Pons (tissue), 1 donor: ENCODE measurements around the gene PANK3.
"Not testable (repeated sequence)": the region's sequence is repeated elsewhere in the genome, so short reads cannot be mapped to it uniquely, and the experiment has no call there.

Source experiments
- DNase-seq: peaks from one replicate; pipeline ENCODE4 v3.0.0-alpha.2; 2016; ENCODE audit warnings: low spot score

The PANK3 gene

DNA sequence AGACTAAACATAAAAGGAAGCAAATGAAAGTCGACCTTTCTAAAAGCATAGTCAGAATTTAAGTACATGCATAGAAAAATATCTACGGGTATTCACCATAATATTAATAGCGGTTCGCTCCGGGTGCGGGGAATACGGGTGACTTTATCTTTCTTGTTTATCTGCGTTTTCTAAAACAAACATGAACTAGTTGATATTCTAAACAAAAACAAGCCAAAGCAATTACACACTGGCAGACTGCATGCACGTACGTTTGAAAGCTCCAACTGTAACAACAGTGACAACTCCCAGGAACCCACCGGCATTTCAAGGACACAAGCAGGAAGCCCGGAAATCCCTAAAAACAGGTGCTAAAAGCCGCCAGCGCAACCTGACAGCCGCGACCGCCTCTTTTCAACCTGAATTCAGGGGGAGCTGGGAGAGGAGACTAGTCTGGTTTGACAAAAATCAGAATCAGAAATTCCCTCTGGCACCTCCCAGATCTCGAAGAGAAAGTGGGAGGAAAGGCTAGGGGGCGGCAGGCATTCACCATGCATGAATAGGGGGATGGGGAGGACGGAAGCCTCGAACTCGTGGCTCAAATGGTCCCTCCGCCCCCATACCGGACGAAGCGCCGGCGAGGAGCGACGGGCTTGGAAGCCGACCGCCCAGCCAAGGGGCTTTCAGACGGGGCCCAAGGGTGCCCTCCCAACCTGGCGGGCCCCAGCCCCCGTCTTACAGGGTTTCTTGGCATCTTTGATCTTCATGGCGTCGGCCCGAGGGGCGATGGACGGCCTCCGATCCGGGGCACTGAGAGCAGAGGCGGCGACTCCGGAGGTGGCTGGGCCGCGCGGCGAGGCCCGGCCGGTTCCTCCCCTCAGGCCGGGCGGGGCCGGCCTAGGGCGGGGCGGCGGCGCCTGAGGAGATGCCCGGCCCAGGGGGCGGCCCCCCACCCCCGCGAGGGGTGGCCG lies at the start of gene PANK3:
Gene PANK3 (minus strand): TSS at position 831 of the 950 bp plus-strand sequence. CDS start 85 bp downstream, at position 746.
- no peak for DNase-seq

DNA sequence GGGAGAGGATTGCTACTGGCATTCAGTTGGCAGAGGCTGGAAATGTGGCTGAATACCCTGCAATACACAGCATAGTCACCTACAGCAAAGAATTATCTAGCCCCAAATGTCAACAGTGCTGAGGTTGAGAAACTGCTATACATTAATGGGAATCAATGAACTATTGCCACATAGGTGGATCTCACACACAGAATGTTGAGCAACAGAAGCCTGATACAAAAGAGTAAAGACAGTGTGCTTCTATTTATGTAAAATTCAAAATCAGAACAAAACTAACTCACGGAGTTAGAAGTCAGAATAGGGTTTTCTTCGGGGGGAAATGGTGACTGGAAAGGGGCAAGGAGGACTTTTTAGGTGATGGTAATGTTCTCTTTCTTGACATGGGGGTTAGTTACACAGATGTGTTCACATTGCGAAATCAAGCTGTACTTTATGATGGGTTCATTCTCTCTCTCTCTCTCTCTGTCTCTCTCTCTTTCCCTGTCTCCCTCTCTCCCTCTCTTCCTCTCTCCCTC lies 45.7 kb upstream of the PANK3 start:
- no peak for DNase-seq

- no peak for DNase-seq
These were observed 41.6 kb upstream of the PANK3 start for GRCh38 chr5:168620807-168621206.

DNA sequence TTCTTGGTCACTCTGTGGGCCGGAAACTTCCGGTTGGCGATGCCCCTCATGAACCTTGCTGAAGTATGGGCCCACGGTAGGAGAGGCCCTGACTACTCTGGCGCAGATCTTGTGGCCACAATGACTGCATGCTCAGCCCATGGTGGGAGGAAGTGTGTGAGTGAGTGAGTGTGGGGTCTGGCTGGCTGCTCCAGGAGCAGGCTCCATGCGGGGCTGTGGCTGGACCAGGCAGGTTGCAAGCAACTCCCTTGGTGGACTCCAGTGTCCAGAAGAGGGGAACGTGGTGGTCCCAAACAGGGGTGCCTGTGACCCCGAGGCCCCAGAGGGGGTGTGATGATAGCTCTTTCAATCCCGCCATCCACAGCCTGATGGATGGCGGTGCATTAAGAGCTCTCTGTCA lies 35.5 kb upstream of the PANK3 start:
- DNase-seq, result no peak

GRCh38 chr5:168613996-168614395 lies 34.8 kb upstream of the PANK3 start:
- DNase-seq, result no peak

GRCh38 chr5:168613396-168613795 lies 34.2 kb upstream of the PANK3 start:
- DNase-seq, result no peak

DNA sequence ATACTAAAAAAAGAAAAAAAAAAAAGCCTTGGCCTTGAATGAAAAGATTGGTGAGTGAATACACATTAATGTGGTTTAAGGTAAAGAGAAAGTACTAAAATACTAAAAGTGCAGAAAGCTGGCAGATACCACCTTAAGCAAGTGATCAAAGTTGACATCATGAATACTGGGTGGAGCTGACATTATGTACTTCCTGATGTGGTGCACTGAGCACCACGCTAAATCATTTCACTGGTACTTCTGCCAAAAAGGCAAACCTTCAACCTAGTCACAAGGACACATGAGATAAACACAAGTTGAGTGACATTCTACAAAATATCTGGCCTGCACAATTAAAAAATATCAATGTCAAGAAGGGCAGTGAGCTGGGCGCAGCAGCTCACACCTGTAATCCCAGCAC lies 33.8 kb upstream of the PANK3 start:
- DNase-seq, result no peak

DNA sequence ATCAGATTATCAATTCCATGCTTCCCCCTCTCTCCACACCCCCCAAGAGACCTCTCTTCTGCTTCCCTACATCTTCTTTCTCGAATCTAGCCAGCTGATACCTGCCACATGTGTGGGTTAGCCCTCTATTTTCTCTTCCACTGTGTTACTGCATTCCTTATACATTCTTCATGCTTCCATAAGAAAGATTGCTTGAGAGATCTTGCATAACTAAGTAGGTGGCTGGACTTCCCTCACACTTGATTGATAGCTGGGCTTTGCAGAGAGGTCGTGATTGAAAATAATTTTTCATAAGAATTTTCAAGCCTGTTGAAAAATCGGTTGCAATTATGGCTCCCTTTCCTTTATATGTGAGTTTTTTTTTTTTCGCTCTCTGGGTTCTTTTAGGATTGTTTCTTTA lies 33.0 kb upstream of the PANK3 start:
- no peak for DNase-seq

- DNase-seq, result no peak
These were observed 32.0 kb upstream of the PANK3 start for GRCh38 chr5:168611165-168611564.

GRCh38 chr5:168609806-168610482 lies 30.8 kb upstream of the PANK3 start:
- DNase-seq, result no peak

GRCh38 chr5:168608821-168609220 lies 29.7 kb upstream of the PANK3 start:
- DNase-seq, result no peak

DNA sequence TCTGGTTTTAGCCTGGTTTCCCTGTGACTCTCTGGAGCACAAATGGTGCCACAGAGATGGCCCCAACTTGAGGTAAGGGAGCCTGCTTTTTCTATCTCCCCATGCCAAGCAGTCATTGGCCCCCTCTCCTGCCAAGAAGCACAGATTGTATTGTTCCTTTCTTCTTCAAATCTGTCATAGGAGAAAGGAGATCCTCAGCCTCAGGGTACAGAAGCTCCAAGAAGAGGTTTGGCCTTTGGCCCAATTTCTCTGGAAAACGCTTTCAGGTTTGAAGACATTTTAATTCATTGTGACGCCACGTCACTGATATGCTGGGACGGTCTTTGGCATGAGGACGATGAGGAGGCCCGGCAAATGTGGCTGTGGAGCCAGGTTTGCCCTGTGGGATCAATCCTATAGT lies 29.2 kb upstream of the PANK3 start:
- DNase-seq, result no peak

DNA sequence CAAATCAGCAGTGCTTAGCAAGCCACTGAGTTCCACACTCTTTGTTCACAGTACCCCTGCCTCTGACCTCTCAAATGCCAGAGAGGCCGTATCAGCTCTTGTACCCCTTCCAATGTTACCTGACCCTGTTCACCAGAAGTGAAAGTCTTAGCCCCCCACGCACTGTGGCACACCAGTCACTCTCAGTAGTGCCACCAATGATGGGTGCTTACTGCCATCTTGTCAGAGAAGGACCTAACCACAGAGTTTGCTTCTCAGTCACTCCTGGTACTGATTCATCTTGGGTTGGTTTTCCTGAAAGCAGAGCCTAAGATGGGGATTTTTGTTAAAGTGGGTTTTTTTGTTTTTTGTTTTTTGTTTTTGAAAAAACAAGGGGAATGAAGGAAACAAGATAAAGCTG lies 28.8 kb upstream of the PANK3 start:
- DNase-seq, result no peak

DNA sequence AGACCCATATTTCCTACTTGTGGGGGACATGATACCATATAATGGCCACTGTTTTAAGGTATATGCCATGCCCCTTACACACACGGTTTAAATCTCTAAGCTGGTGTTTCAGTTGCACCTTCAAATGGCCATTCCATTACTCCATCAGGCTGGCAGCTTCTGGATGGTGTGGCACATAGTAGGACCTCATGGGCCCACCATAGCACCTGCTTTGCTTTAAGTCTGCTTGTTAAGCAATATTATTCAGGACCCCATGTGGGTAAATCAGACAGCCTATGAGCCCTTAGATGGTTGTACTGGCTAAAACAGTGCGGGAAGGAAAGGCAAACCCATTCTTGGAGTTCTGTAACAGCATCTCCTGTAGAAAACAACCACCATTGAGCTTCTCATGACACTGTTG lies 27.4 kb upstream of the PANK3 start:
- DNase-seq, result no peak

DNA sequence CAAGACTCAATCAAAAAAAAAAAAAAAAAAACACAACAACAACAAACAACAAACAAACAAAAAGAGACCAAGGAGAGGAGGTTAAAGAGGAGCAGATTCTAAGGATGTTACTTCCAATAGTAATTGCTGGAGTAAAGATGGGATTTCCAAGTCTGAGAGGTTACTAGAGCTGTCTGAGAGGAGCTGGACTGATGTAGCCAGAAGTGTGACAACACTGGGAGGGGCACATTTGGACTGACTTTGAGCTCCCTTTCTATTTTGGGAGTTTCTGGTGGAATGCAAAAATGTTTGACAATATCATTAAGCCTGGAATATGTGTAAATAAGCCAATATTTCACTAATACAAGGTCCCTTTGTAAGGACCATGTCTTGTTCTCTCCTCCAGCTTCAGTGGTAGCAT lies 25.3 kb upstream of the PANK3 start:
- DNase-seq, result no peak

DNA sequence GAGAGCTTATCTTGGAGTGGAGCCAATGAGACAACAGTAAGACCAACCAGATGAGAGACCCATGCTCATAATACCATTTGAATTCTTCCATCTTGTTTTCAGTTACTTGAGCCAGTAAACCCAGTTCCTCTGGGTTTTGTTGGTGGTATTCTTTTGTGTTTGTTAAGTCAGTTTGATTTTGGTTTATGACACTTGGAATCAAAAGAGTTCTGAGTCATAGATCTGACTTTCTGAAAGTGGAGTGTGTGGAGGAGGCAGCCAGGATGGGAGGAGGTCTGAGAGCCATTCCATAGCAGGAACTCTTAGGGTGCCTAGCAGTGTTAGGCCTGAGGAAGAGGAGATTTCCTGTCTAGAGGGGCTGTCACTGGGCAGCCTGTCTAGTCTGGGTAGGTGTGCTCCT lies 24.6 kb upstream of the PANK3 start:
- DNase-seq, result no peak

GRCh38 chr5:168602517-168602916 lies 23.3 kb upstream of the PANK3 start:
- no peak for DNase-seq

GRCh38 chr5:168601972-168602371 lies 22.8 kb upstream of the PANK3 start:
- no peak for DNase-seq

DNA sequence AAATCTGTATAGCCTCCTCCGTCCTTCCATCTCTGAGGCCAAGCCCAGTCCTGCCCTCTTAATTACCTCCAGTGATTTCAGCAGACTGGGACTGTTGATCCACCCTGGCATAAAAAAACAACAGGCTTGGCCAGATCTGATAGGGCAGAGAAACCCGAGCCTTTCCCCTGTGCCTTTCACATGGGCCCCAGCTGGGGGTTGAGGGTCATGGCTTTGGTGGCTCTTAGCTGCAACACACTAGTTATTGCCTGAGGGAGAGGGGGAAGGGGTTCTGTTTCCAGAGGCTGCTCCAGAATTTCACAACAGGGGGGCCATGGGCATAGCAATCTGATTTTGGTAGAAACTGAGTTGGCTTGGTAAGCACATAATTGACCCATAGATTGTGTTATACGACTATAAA lies 21.2 kb upstream of the PANK3 start:
- no peak for DNase-seq

- no peak for DNase-seq
These were observed 20.7 kb upstream of the PANK3 start for GRCh38 chr5:168599826-168600225.

DNA sequence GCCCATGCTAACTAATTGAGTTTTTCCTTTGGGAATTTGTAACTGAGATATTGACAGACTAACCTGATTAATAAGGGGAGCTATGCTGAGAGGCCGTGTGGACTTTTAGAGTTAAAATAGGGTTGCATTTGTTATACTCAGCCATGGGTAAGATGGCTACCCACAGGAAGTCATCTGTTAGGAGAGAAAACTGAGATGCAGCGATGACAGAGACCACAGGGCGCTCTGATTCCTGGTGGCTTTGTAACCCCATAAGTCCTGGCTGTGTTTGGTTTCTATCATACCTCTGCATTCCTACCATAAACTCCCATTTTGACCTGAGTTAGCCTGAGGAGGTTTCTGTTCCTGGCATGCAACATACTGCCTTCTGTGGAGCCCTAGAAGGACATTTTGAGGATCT lies 19.5 kb upstream of the PANK3 start:
- no peak for DNase-seq

- DNase-seq, result no peak
These were observed 17.8 kb upstream of the PANK3 start for GRCh38 chr5:168596927-168597326.

GRCh38 chr5:168596122-168596521 lies 17.0 kb upstream of the PANK3 start:
- not testable (repeated sequence) for DNase-seq
